HEK293 (cell line): Measurements from ENCODE around the gene MAPRE3.

Experiments used
- CTCF ChIP-seq: fragments of 450-650 bp; formaldehyde crosslinking; IDR thresholded peaks from 2 replicates; pipeline ENCODE4 v1.5.1; 2016; ENCODE audit warnings: missing biosample characterization, missing genetic modification characterization
- ELK4 ChIP-seq: IDR thresholded peaks from 2 replicates; pipeline ENCODE4 v1.6.1; 2011; ENCODE audit warnings: mild to moderate bottlenecking, low read depth, low read length, borderline replicate concordance
- HOXD13 ChIP-seq: sonication (generic); formaldehyde crosslinking; IDR thresholded peaks from 2 replicates; pipeline ENCODE4 v1.8.0; 2022; ENCODE audit warnings: missing genetic modification reagents, borderline replicate concordance
- TCF7L2 ChIP-seq: IDR thresholded peaks from 2 replicates; pipeline ENCODE4 v1.6.1; 2011; ENCODE audit warnings: low read depth, mild to moderate bottlenecking, inconsistent platforms, low read length, moderate library complexity, borderline replicate concordance
- ZNF274 ChIP-seq, 2 experiments: fragments of 200-500 bp in 1 of 2; fragments of 450-650 bp in 1 of 2; sonication (Bioruptor generic) in 1 of 2; formaldehyde crosslinking in 1 of 2; IDR thresholded peaks; 2 replicates each; pipeline versions ENCODE4 v1.5.1 to v1.6.1; 2014 to 2016; ENCODE audit warnings: borderline replicate concordance in 1 of 2, inconsistent platforms in 1 of 2, low read length in 1 of 2, missing biosample characterization in 1 of 2, missing genetic modification characterization in 1 of 2
- ZNF362 ChIP-seq: fragments of 450-650 bp; formaldehyde crosslinking; IDR thresholded peaks from 2 replicates; pipeline ENCODE4 v1.5.1; 2016; ENCODE audit warnings: missing biosample characterization, missing genetic modification characterization
- ZNF670 ChIP-seq: fragments of 450-650 bp; formaldehyde crosslinking; IDR thresholded peaks from 2 replicates; pipeline ENCODE4 v1.5.1; 2016; ENCODE audit warnings: missing biosample characterization, missing genetic modification characterization, low read depth

- TF ChIP-seq ZNF362 (tag by site-specific recombination) (no peak), ZNF274 (IDR thresholded peaks at IDR 0.05; ENCODE audit: low read length) (no peak), ZNF274 (tag by site-specific recombination; IDR thresholded peaks at IDR 0.05; ENCODE audit: borderline replicate concordance) (no peak), ZNF670 (tag by site-specific recombination) (no peak), CTCF (tag by site-specific recombination) (no peak), HOXD13 (no peak), ELK4 (no peak), TCF7L2 (no peak)
These were observed 83.3 kb downstream of the MAPRE3 start for GRCh38 chr2:27053776-27054175.
